Mesenchymal stem cell (in vitro differentiated cells and primary cell): Measurements from ENCODE around the gene HELT.

Source experiments
- DNase-seq: peaks from one replicate; pipeline ENCODE4 v3.0.0-alpha.2; 2013
- H2AFZ ChIP-seq: one replicate; pipeline ENCODE4 v1.6.1; 2013; ENCODE audit warnings: low read depth, mild to moderate bottlenecking, control low read depth, inconsistent platforms, low read length, moderate library complexity
- H2AK5ac ChIP-seq: 2 replicates; pipeline ENCODE4 v1.6.1; 2013; ENCODE audit warnings: low read length, moderate library complexity, mild to moderate bottlenecking, inconsistent platforms; ENCODE audit not compliant: severe bottlenecking
- H2BK120ac ChIP-seq: one replicate; pipeline ENCODE4 v1.6.1; 2013; ENCODE audit warnings: low read depth, mild to moderate bottlenecking, inconsistent platforms, low read length, moderate library complexity
- H2BK12ac ChIP-seq, 2 experiments: one replicate each; pipeline ENCODE4 v1.6.1; 2013; ENCODE audit warnings: inconsistent platforms in 2 of 2, low read length in 2 of 2, mild to moderate bottlenecking in 2 of 2, moderate library complexity in 2 of 2, control low read depth in 1 of 2
- H2BK15ac ChIP-seq: one replicate; pipeline ENCODE4 v1.6.1; 2013; ENCODE audit warnings: mild to moderate bottlenecking, low read depth, inconsistent platforms; ENCODE audit not compliant: poor library complexity, severe bottlenecking
- H2BK5ac ChIP-seq: 2 replicates; pipeline ENCODE4 v1.6.1; 2013; ENCODE audit warnings: low read depth, mild to moderate bottlenecking, low read length, control low read depth, inconsistent platforms; ENCODE audit not compliant: poor library complexity, severe bottlenecking
- H3K14ac ChIP-seq, 2 experiments: one replicate each; pipeline ENCODE4 v1.6.1; 2013; ENCODE audit warnings: inconsistent platforms in 2 of 2, low read length in 2 of 2, control low read depth in 1 of 2, mild to moderate bottlenecking in 1 of 2, moderate library complexity in 1 of 2
- H3K18ac ChIP-seq, 2 experiments: one replicate each; pipeline ENCODE4 v1.6.1; 2013; ENCODE audit warnings: inconsistent platforms in 2 of 2, low read length in 2 of 2, control low read depth in 1 of 2, low read depth in 1 of 2, mild to moderate bottlenecking in 1 of 2
- H3K23ac ChIP-seq, 2 experiments: one replicate each; pipeline ENCODE4 v1.6.1; 2013; ENCODE audit warnings: inconsistent platforms in 2 of 2, low read length in 2 of 2, mild to moderate bottlenecking in 2 of 2, moderate library complexity in 2 of 2, control low read depth in 1 of 2
- H3K27ac ChIP-seq: 2 replicates; pipeline ENCODE4 v1.5.1; 2013; ENCODE audit warnings: mild to moderate bottlenecking, moderate library complexity, low read length, control low read depth, inconsistent platforms; ENCODE audit not compliant: poor library complexity, severe bottlenecking
- H3K27me3 ChIP-seq, 2 experiments: 2 replicates each; pipeline versions ENCODE4 v1.6.1 to v1.7.0; 2013; ENCODE audit warnings: low read length in 2 of 2, mild to moderate bottlenecking in 2 of 2, moderate library complexity in 2 of 2, control low read depth in 1 of 2, inconsistent platforms in 1 of 2; ENCODE audit not compliant: control insufficient read depth in 1 of 2, insufficient read depth in 1 of 2
- H3K36me3 ChIP-seq, 2 experiments: 2 replicates each; pipeline versions ENCODE4 v1.6.1 to v1.7.0; 2013; ENCODE audit warnings: low read length in 2 of 2, control low read depth in 1 of 2, inconsistent platforms in 1 of 2, low read depth in 1 of 2, mild to moderate bottlenecking in 1 of 2; ENCODE audit not compliant: insufficient read depth in 2 of 2, control insufficient read depth in 1 of 2
- H3K4ac ChIP-seq, 2 experiments: one replicate each; pipeline ENCODE4 v1.6.1; 2013; ENCODE audit warnings: inconsistent platforms in 2 of 2, low read length in 2 of 2, mild to moderate bottlenecking in 2 of 2, moderate library complexity in 2 of 2, control low read depth in 1 of 2, low read depth in 1 of 2
- H3K4me1 ChIP-seq: 2 replicates; pipeline ENCODE4 v1.6.1; 2013; ENCODE audit warnings: low read depth, low read length, control low read depth; ENCODE audit not compliant: control insufficient read depth, insufficient read depth
- H3K4me2 ChIP-seq: 2 replicates; pipeline ENCODE4 v1.6.1; 2013; ENCODE audit warnings: low read length, mild to moderate bottlenecking, inconsistent platforms; ENCODE audit not compliant: poor library complexity, severe bottlenecking
- H3K4me3 ChIP-seq, 2 experiments: 2 replicates each; pipeline versions ENCODE4 v1.5.1 to v1.7.0; 2013; ENCODE audit warnings: low read length in 2 of 2, mild to moderate bottlenecking in 2 of 2, control low read depth in 1 of 2, low read depth in 1 of 2; ENCODE audit not compliant: insufficient read depth in 1 of 2
- H3K79me1 ChIP-seq: replicated peaks from 2 replicates; pipeline ENCODE4 v1.6.1; 2013; ENCODE audit warnings: mild to moderate bottlenecking, control low read depth, low read length, inconsistent platforms; ENCODE audit not compliant: poor library complexity, severe bottlenecking
- H3K9ac ChIP-seq: 2 replicates; pipeline ENCODE4 v1.7.0; 2013; ENCODE audit warnings: mild to moderate bottlenecking, low read length, moderate library complexity
- H3K9me3 ChIP-seq: 2 replicates; pipeline ENCODE4 v1.7.0; 2013; ENCODE audit warnings: mild to moderate bottlenecking, low read length; ENCODE audit not compliant: control insufficient read depth
- H4K8ac ChIP-seq: one replicate; pipeline ENCODE4 v1.6.1; 2013; ENCODE audit warnings: inconsistent platforms, mild to moderate bottlenecking, low read length, moderate library complexity
- H4K91ac ChIP-seq: one replicate; pipeline ENCODE4 v1.6.1; 2013; ENCODE audit warnings: mild to moderate bottlenecking, low read length, inconsistent platforms
- WGBS: methylation state at CpG from one replicate; pipeline ENCODE4 v1.1.7; 2013; ENCODE audit warnings: mixed read lengths; 5-methylcytosine and 5-hydroxymethylcytosine counted together

Gene HELT

GRCh38 chr4:185002784-185003183 lies 15.5 kb upstream of the HELT start:
- no peak overlapping the region for H2AK5ac ChIP-seq
- no peak for DNase-seq

GRCh38 chr4:185003596-185004351 lies 14.5 kb upstream of the HELT start:
- Histone ChIP-seq H3K18ac (no peak overlapping the region), H2AK5ac (no peak overlapping the region), H3K36me3 (peaks cover 0 to 3% of the 10 kb centered on the region in 2 experiments), H2BK5ac (no peak overlapping the region), H3K4me1 (peaks cover 9% of the 10 kb centered on the region), H2BK120ac (no peak overlapping the region), H2BK12ac (no peak overlapping the region), H3K9ac (no peak overlapping the region), H4K8ac (no peak overlapping the region), H4K91ac (no peak overlapping the region), H3K4me3 (no peak overlapping the region), H3K9me3 (no peaks in the 10 kb centered on the region), H3K27me3 (peaks cover 31 to 59% of the 10 kb centered on the region in 2 experiments), H3K14ac (no peak overlapping the region), H3K4ac (no peak overlapping the region), H2BK15ac (no peak overlapping the region), H2AFZ (no peak overlapping the region), H3K4me2 (no peak overlapping the region), H3K79me1 (no peaks in the 10 kb centered on the region), H3K23ac (no peak overlapping the region), H3K27ac (no peak overlapping the region)
- DNase-seq: no peak
- WGBS: 93% methylated on average over 18 of the region's 19 CpGs

More at GRCh38 chr4:185002784-185003183, 15.5 kb upstream of the HELT start:
- Histone ChIP-seq H3K18ac (no peak overlapping the region), H2BK12ac (no peak overlapping the region), H3K27me3 (peaks cover 23 to 49% of the 10 kb centered on the region in 2 experiments), H3K9ac (no peak overlapping the region), H3K4ac (no peak overlapping the region), H3K14ac (no peak overlapping the region), H4K8ac (no peak overlapping the region), H3K4me2 (no peak overlapping the region), H3K4me3 (no peak overlapping the region), H3K36me3 (peaks cover 0 to 3% of the 10 kb centered on the region in 2 experiments), H2BK5ac (no peak overlapping the region), H2BK120ac (no peak overlapping the region), H3K79me1 (no peaks in the 10 kb centered on the region), H3K23ac (no peak overlapping the region), H2AFZ (no peak overlapping the region), H4K91ac (no peak overlapping the region), H3K9me3 (no peaks in the 10 kb centered on the region), H2BK15ac (no peak overlapping the region), H3K27ac (no peak overlapping the region), H3K4me1 (peaks cover 9% of the 10 kb centered on the region)
- WGBS: 91% methylated on average over 11 of the region's 11 CpGs

GRCh38 chr4:185004562-185005218 lies 13.6 kb upstream of the HELT start:
- Histone ChIP-seq H3K79me1 (no peaks in the 10 kb centered on the region), H3K23ac (peak overlapping the region in 1 of 2 experiments; percentile 73), H3K4me1 (peaks cover 9% of the 10 kb centered on the region), H4K8ac (no peak overlapping the region), H3K27ac (no peak overlapping the region), H3K18ac (no peak overlapping the region), H2AK5ac (no peak overlapping the region), H3K4ac (no peak overlapping the region), H3K14ac (peak overlapping the region in 1 of 2 experiments; percentile 44), H2BK120ac (no peak overlapping the region), H3K4me3 (peak overlapping the region in 1 of 2 experiments; percentile 63), H3K27me3 (peaks cover 40 to 68% of the 10 kb centered on the region in 2 experiments), H2BK15ac (no peak overlapping the region), H2BK12ac (no peak overlapping the region), H3K9ac (peak overlapping the region; percentile 38), H2AFZ (no peak overlapping the region), H4K91ac (no peak overlapping the region), H3K36me3 (peaks cover 0 to 3% of the 10 kb centered on the region in 2 experiments), H3K4me2 (peak overlapping the region; percentile 38), H3K9me3 (no peaks in the 10 kb centered on the region), H2BK5ac (no peak overlapping the region)
- DNase-seq: no peak
- 42% methylated on average over 22 of the region's 22 CpGs for WGBS

- no peak overlapping the region for H3K4ac ChIP-seq
- H2BK12ac ChIP-seq: no peak overlapping the region
- no peak overlapping the region for H2AK5ac ChIP-seq
- peaks cover 9% of the 10 kb centered on the region for H3K4me1 ChIP-seq
- no peak overlapping the region for H3K27ac ChIP-seq
- no peak overlapping the region for H4K8ac ChIP-seq
- no peaks in the 10 kb centered on the region for H3K79me1 ChIP-seq
- H3K14ac ChIP-seq: no peak overlapping the region
- peak; percentile 70 for DNase-seq
- H3K9me3 ChIP-seq: no peaks in the 10 kb centered on the region
- H3K27me3 ChIP-seq: peaks cover 42 to 71% of the 10 kb centered on the region in 2 experiments
- no peak overlapping the region for H2AFZ ChIP-seq
- peak overlapping the region; percentile 26 to 63 for H3K4me3 ChIP-seq
- peaks cover 0 to 3% of the 10 kb centered on the region in 2 experiments for H3K36me3 ChIP-seq
- no peak overlapping the region for H2BK5ac ChIP-seq
- H3K9ac ChIP-seq: peak overlapping the region; percentile 38
- peak overlapping the region in 1 of 2 experiments; percentile 73 for H3K23ac ChIP-seq
- no peak overlapping the region for H3K18ac ChIP-seq
- no peak overlapping the region for H4K91ac ChIP-seq
- H2BK120ac ChIP-seq: no peak overlapping the region
- no peak overlapping the region for H2BK15ac ChIP-seq
- WGBS: 10% methylated on average over 21 of the region's 22 CpGs
- peak overlapping the region; percentile 38 for H3K4me2 ChIP-seq
These were observed 13.0 kb upstream of the HELT start for GRCh38 chr4:185005219-185005819.
